NCI-H2227 (cell line): Measurements from ENCODE around the gene SHMT1.

ENCODE experiments used
- DNase-seq: peaks from one replicate; lab custom pipeline; 2025; ENCODE audit not compliant: unreplicated experiment; lab: John Stamatoyannopoulos, UW

The SHMT1 gene

DNA sequence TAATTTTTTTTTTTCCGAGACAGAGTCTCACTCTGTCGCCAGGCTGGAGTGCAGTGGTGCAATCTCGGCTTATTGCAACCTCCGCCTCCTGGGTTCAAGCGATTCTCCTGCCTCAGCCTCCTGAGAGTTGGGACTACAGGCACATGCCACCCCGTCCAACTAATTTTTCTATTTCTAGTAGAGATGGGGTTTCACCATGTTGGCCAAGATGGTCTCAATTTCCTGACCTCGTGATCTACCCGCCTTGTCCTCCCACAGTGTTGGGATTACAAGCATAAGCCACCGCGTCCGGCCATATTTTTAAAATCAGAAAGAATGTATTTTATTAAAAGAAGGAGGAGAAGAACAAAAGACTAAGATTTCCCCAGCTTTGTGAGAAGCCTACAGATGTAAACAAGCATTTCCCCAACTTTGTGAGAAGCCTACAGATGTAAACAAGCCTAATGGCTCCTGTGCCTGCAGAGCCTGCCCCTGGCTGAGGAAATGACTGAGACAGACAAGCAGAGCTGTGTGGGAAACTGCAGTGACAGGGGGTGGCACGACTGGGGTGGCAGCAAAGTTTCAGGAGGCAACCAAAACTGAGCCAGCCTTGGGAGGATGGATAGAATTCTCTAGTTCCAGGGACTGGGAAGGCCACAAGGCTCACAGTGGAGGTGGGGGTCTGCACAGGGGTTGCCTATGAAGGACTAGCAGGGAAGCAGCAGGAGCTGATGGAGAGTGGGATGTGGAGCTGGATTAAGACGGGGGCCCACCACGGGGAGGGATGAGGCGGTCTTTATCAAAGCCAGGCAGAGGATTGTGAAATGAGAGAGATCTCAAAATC is 71.4 kb downstream of the SHMT1 start:
- DNase-seq: no peak

DNA sequence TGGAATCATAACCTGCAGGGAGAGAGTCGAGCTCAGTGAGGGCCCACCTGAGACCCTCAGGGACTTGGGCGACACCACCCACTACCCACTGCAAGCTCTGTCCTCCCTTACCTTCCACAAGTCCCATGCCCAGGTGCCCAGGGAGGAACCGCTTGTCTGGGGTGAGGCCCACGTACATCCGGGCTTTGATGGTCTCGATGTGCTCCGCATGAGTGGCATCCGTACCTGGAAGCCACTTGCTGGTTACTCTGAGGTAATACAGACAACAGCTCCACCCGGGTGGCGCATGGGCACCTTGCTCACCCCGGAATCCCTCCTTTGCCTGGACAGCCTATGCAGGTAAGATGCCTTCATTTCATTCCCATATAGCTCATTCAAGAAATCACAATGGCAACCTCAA is 78.1 kb downstream of the SHMT1 start:
- DNase-seq: no peak

DNA sequence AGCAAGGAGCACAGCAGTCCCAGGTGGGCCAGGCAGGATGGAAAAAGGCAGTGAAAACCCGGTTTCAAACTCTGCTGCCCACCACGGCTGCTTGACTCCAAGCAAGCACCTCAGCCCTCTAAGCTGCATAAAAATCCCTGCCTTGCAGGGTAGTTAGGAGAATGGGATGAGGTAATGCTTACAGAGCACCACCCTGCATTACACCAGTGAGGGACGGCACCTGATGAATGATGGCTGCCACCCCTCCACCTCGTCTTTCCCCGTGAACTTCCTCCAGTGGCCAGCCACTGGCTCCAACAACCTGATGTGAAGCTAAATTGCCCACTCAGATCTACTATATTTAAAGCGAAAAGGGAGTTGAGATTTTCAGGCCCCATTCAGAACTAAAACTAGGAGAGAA is 81.6 kb downstream of the SHMT1 start:
- no peak for DNase-seq

DNA sequence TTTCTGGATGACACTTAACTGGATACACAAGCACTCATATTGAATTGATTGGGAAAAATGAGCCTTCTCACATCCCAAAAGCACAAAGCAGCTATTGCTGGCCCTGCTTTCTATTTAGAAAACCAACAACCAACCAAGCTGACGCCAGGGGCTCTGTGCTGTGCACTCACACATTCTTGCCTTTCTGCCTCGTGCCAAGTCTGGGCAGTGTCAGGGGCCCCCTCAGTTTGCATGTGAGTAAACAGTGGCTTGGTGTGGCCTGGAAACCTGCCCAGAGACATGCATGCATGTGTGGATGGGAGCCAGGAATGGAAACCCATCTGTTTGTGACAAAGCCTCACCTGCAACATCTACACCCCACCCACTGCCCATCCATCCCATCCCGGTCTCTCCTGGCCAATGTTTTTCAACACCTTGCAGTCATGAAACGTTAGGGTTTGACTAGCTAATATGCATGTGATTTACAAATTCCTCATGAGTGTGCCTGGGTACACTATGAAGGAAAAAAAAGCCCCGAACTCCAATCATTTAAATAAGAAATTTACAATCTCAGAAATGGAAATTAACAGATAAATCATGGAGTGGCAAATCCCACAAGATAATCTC is 82.5 kb downstream of the SHMT1 start:
- no peak for DNase-seq

DNA sequence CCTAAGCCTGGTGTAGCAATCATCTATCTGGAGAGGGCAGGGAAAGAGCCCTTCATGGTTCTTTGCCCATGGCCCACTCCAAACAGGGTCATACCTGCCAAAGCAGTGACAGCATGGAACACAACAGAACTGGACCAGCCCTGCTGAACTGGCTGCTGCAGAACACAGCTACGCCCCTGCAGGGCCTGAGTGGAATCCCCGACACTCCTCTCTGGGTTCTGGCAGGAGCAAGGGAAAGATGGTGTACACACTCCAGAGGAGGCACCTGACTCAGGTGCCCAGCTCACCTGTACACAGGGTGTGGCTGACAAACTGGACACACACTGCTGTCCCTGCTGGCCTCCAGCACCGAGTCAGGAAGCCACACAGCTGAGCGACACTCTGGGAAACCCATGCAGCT is 83.1 kb downstream of the SHMT1 start:
- no peak for DNase-seq

DNA sequence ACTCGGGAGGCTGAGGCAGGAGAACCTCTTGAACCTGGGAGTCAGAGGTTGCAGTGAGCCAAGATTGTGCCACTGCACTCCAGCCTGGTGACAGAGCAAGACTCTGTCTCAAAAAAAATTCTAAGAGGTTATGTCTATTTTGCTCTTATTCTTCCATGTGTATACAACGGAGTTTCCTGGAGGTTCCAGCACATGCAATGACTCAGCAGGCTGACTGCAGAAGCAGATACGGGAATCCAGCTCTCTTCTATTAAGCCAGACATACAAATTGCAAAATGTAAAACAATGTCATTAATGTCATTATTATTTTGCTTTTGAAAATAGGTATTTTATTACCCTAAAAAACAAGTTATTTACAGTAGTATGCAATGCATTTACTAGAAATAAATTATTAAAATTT is 84.5 kb downstream of the SHMT1 start:
- DNase-seq: no peak
